ENCODE results near the gene MUC15. TPM values are rescaled to one million over a fixed set of nuclear protein-coding genes. Genes with fewer than 3 reads are reported as not detected.

Gene MUC15
- total RNA-seq, 1 donor from 2014 or later = not detected

DNA sequence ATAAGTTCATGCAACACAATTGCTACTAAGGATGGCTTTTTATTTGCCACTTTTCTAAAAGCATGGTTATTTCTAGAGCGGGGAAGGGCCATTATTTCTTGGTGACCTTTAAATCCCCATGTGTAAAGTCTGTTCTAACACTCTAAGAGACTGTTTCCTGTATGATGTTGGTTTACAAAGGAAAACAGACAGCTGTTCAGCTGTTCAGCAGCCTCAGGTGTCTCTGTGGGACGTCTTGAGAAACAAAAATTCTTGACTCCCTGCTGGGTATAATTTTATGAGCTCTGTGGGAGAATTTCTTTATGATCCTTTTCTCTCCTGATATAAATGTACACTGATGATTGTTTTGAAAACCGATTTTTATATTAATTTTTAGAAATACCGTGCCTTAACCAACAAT lies 13.9 kb downstream of the MUC15 start:
- TF ChIP-seq, protein P1, sequence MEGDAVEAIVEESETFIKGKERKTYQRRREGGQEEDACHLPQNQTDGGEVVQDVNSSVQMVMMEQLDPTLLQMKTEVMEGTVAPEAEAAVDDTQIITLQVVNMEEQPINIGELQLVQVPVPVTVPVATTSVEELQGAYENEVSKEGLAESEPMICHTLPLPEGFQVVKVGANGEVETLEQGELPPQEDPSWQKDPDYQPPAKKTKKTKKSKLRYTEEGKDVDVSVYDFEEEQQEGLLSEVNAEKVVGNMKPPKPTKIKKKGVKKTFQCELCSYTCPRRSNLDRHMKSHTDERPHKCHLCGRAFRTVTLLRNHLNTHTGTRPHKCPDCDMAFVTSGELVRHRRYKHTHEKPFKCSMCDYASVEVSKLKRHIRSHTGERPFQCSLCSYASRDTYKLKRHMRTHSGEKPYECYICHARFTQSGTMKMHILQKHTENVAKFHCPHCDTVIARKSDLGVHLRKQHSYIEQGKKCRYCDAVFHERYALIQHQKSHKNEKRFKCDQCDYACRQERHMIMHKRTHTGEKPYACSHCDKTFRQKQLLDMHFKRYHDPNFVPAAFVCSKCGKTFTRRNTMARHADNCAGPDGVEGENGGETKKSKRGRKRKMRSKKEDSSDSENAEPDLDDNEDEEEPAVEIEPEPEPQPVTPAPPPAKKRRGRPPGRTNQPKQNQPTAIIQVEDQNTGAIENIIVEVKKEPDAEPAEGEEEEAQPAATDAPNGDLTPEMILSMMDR (conservative IDR thresholded peaks at IDR 0.05) = no peak
- Mint-ChIP-seq H3K9me3 (no peaks in the 10 kb centered on the region), H3K27ac (ENCODE audit: unreplicated experiment) (no peak overlapping the region), H3K4me3 (no peak overlapping the region), H3K36me3 (ENCODE audit: low read depth) (no peaks in the 10 kb centered on the region), H3K4me1 (no peaks in the 10 kb centered on the region), H3K27me3 (ENCODE audit: low read depth) (no peaks in the 10 kb centered on the region)
- no peak for DNase-seq (ENCODE audit: low read depth, low spot score)

DNA sequence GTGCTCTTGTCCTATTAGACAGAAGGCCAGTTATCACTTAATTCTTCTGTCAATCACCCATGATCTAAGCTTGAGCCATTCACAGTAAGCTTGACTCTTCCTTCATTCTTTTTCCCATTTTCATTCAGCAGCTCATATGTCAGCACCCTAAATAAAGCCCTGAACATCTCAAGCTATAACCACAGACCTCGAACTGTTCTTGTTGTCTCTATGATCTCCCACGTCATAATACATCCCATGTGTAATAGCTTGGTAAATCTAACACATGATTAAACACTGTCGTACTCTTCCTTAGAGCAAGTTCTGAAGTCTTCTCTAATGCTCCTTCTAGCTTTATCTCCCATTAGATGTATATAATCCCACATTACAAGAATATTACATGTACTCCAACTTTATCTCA lies 14.4 kb downstream of the MUC15 start:
- no peaks in the 10 kb centered on the region for H3K4me1 Mint-ChIP-seq
- H3K4me3 Mint-ChIP-seq = no peak overlapping the region
- no peak overlapping the region for H3K27ac Mint-ChIP-seq (ENCODE audit: unreplicated experiment)
- no peak for DNase-seq (ENCODE audit: low read depth, low spot score)
- no peaks in the 10 kb centered on the region for H3K27me3 Mint-ChIP-seq (ENCODE audit: low read depth)
- TF ChIP-seq, protein P1 (conservative IDR thresholded peaks at IDR 0.05) = no peak
- no peaks in the 10 kb centered on the region for H3K36me3 Mint-ChIP-seq (ENCODE audit: low read depth)
- no peaks in the 10 kb centered on the region for H3K9me3 Mint-ChIP-seq

- Mint-ChIP-seq H3K27ac (ENCODE audit: unreplicated experiment) (no peak overlapping the region), H3K4me1 (no peaks in the 10 kb centered on the region), H3K36me3 (ENCODE audit: low read depth) (no peaks in the 10 kb centered on the region), H3K27me3 (ENCODE audit: low read depth) (no peaks in the 10 kb centered on the region), H3K4me3 (no peak overlapping the region), H3K9me3 (no peaks in the 10 kb centered on the region)
- TF ChIP-seq, protein P1 (conservative IDR thresholded peaks at IDR 0.05) = no peak
- DNase-seq (ENCODE audit: low read depth, low spot score) = no peak
Observed at GRCh38 chr11:26556582-26556981, 15.5 kb downstream of the MUC15 start.

GRCh38 chr11:26554455-26554854 lies 17.6 kb downstream of the MUC15 start:
- TF ChIP-seq, protein P1 (conservative IDR thresholded peaks at IDR 0.05) = no peak
- no peak overlapping the region for H3K4me3 Mint-ChIP-seq
- H3K9me3 Mint-ChIP-seq = no peaks in the 10 kb centered on the region
- no peaks in the 10 kb centered on the region for H3K4me1 Mint-ChIP-seq
- DNase-seq (ENCODE audit: low read depth, low spot score) = no peak
- H3K36me3 Mint-ChIP-seq (ENCODE audit: low read depth) = no peaks in the 10 kb centered on the region
- no peaks in the 10 kb centered on the region for H3K27me3 Mint-ChIP-seq (ENCODE audit: low read depth)
- H3K27ac Mint-ChIP-seq (ENCODE audit: unreplicated experiment) = no peak overlapping the region

DNA sequence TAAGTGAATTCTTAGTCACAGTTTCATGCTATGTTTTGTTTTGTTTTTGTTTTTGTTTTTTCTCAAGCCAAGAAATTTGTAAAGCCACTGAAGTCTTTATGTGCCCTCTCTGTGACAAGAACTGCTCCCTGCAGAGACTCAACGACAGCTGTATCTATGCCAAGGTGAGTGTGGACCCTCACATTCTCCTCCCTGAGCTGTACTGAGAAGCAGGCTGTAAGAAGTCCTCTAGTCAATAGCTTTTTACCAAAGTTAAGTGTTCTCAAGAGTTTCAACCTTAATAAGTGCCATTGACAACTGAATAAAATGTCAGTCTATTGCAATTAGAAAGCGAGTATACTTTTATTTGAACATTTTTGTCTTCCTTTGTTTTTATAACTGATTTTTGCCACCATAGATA lies 18.9 kb downstream of the MUC15 start:
- no peak overlapping the region for H3K27ac Mint-ChIP-seq (ENCODE audit: unreplicated experiment)
- H3K27me3 Mint-ChIP-seq (ENCODE audit: low read depth) = no peaks in the 10 kb centered on the region
- no peaks in the 10 kb centered on the region for H3K4me1 Mint-ChIP-seq
- H3K4me3 Mint-ChIP-seq = no peak overlapping the region
- no peak for DNase-seq (ENCODE audit: low read depth, low spot score)
- H3K36me3 Mint-ChIP-seq (ENCODE audit: low read depth) = no peaks in the 10 kb centered on the region
- TF ChIP-seq, protein P1 (conservative IDR thresholded peaks at IDR 0.05) = no peak
- no peaks in the 10 kb centered on the region for H3K9me3 Mint-ChIP-seq
